ENCODE results near the gene ANK2.

The ANK2 gene

GRCh38 chr4:113397114-113397701, 347.8 kb downstream of the ANK2 start:
- no peaks in the 10 kb centered on the region for H3K27me3 Mint-ChIP-seq (ENCODE audit: low read depth)
- H3K4me3 Mint-ChIP-seq = no peak overlapping the region
- H3K36me3 Mint-ChIP-seq (ENCODE audit: low read depth) = no peaks in the 10 kb centered on the region
- peaks cover 7% of the 10 kb centered on the region for H3K4me1 Mint-ChIP-seq
- no peak overlapping the region for H3K27ac Mint-ChIP-seq
- no peaks in the 10 kb centered on the region for H3K9me3 Mint-ChIP-seq
- TF ChIP-seq CTCF (IDR thresholded peaks at IDR 0.05; ENCODE audit: unreplicated experiment in 3 of 3) = no peak

GRCh38 chr4:113398441-113399143, 349.1 kb downstream of the ANK2 start:
- no peak for TF ChIP-seq CTCF (IDR thresholded peaks at IDR 0.05; ENCODE audit: unreplicated experiment in 3 of 3)
- Mint-ChIP-seq H3K4me3 (no peak overlapping the region), H3K27ac (no peak overlapping the region)

GRCh38 chr4:113404167-113404571, 354.7 kb downstream of the ANK2 start:
- H3K27ac Mint-ChIP-seq = peak overlapping the region in 2 of 3 experiments; percentile 86 to 87
- no peak for TF ChIP-seq CTCF (IDR thresholded peaks at IDR 0.05; ENCODE audit: unreplicated experiment in 3 of 3)
- no peaks in the 10 kb centered on the region for H3K27me3 Mint-ChIP-seq (ENCODE audit: low read depth)
- H3K9me3 Mint-ChIP-seq = no peaks in the 10 kb centered on the region
- H3K4me1 Mint-ChIP-seq = peaks cover 27% of the 10 kb centered on the region
- no peaks in the 10 kb centered on the region for H3K36me3 Mint-ChIP-seq (ENCODE audit: low read depth)
- H3K4me3 Mint-ChIP-seq = no peak overlapping the region

More at GRCh38 chr4:113398441-113399143, 349.1 kb downstream of the ANK2 start:
- Mint-ChIP-seq H3K27me3 (ENCODE audit: low read depth) (no peaks in the 10 kb centered on the region), H3K9me3 (no peaks in the 10 kb centered on the region), H3K36me3 (ENCODE audit: low read depth) (no peaks in the 10 kb centered on the region), H3K4me1 (peaks cover 7% of the 10 kb centered on the region)

- Mint-ChIP-seq H3K36me3 (ENCODE audit: low read depth) (no peaks in the 10 kb centered on the region), H3K27ac (peak overlapping the region in 2 of 3 experiments; percentile 86 to 87), H3K4me1 (peaks cover 27% of the 10 kb centered on the region), H3K27me3 (ENCODE audit: low read depth) (no peaks in the 10 kb centered on the region), H3K9me3 (no peaks in the 10 kb centered on the region), H3K4me3 (no peak overlapping the region)
- TF ChIP-seq CTCF (IDR thresholded peaks at IDR 0.05; ENCODE audit: unreplicated experiment in 3 of 3) = no peak
These were observed 355.4 kb downstream of the ANK2 start for GRCh38 chr4:113404841-113405240.

- Mint-ChIP-seq H3K9me3 (no peaks in the 10 kb centered on the region), H3K4me1 (peaks cover 27% of the 10 kb centered on the region)
These were observed 356.6 kb downstream of the ANK2 start for GRCh38 chr4:113405874-113406722.

More at GRCh38 chr4:113405874-113406722, 356.6 kb downstream of the ANK2 start:
- H3K36me3 Mint-ChIP-seq (ENCODE audit: low read depth) = no peaks in the 10 kb centered on the region
- H3K4me3 Mint-ChIP-seq = no peak overlapping the region
- no peaks in the 10 kb centered on the region for H3K27me3 Mint-ChIP-seq (ENCODE audit: low read depth)
- TF ChIP-seq CTCF (IDR thresholded peaks at IDR 0.05; ENCODE audit: unreplicated experiment in 3 of 3) = no peak
- H3K27ac Mint-ChIP-seq = peak overlapping the region in 1 of 3 experiments; percentile 87
